IMR-90 (cell line): Measurements from ENCODE around the gene NDST1. TPM values are rescaled to one million over a fixed set of nuclear protein-coding genes. Genes with fewer than 3 reads are reported as not detected.

ENCODE experiments used
- ATAC-seq: fragments of 200-7000 bp; cut with Tn5 transposase; 2 replicates; pipeline ENCODE4 v1.9.1; 2020; ENCODE audit warnings: low read depth, mild to moderate bottlenecking, moderate library complexity
- BruUV-seq: library from RNA; stranded (reverse); fragments of 400-500 nt; replicated peaks from 2 replicates; lab custom pipeline; 2021; lab: Mats Ljungman, UMichigan
- CTCF ChIA-PET: fragments of 300-600 bp; formaldehyde crosslinking; extraction: SDS; loops from one replicate; lab custom pipeline; 2021; ENCODE audit warnings: antibody characterized with exemption; lab: Yijun Ruan, JAX
- POLR2A ChIA-PET: fragments of 300-600 bp; sonication (Branson Sonifier 250); formaldehyde crosslinking; loops from one replicate; lab custom pipeline; 2022; ENCODE audit warnings: antibody characterized with exemption; ENCODE audit not compliant: unreplicated experiment; lab: Charles Lee
- DNase-seq: peaks from one replicate; pipeline ENCODE4 v3.0.0; 2013
- H2AFZ ChIP-seq: replicated peaks from 2 replicates; pipeline ENCODE3; 2013; ENCODE audit warnings: low read length, mild to moderate bottlenecking; ENCODE audit not compliant: poor library complexity
- H2AK5ac ChIP-seq: 2 replicates; pipeline ENCODE4 v1.6.1; 2013; ENCODE audit warnings: low read depth, low read length, inconsistent platforms
- H2AK9ac ChIP-seq: replicated peaks from 2 replicates; pipeline ENCODE3; 2013; ENCODE audit warnings: mild to moderate bottlenecking, low read depth, low read length, moderate library complexity; ENCODE audit not compliant: poor library complexity
- H2BK120ac ChIP-seq: 2 replicates; pipeline ENCODE4 v1.6.1; 2013; ENCODE audit warnings: low read depth, low read length, inconsistent platforms
- H2BK15ac ChIP-seq: 3 replicates; pipeline ENCODE4 v1.6.1; 2013; ENCODE audit warnings: low read depth, low read length, inconsistent platforms
- H2BK20ac ChIP-seq: 2 replicates; pipeline ENCODE4 v1.6.1; 2013; ENCODE audit warnings: low read depth, mild to moderate bottlenecking, inconsistent platforms, low read length, moderate library complexity
- H2BK5ac ChIP-seq: 2 replicates; pipeline ENCODE4 v1.6.1; 2013; ENCODE audit warnings: mild to moderate bottlenecking, low read depth, low read length, inconsistent platforms; ENCODE audit not compliant: poor library complexity, severe bottlenecking
- H3K14ac ChIP-seq: replicated peaks from 2 replicates; pipeline ENCODE4 v1.6.1; 2013; ENCODE audit warnings: low read depth, low read length, inconsistent platforms
- H3K18ac ChIP-seq: 2 replicates; pipeline ENCODE4 v1.6.1; 2013; ENCODE audit warnings: low read depth, low read length, control low read depth
- H3K23ac ChIP-seq: 2 replicates; pipeline ENCODE4 v1.6.1; 2013; ENCODE audit warnings: low read depth, low read length, inconsistent platforms
- H3K27ac ChIP-seq: 2 replicates; pipeline ENCODE4 v1.5.1; 2013; ENCODE audit warnings: mild to moderate bottlenecking, control low read depth, low read length; ENCODE audit not compliant: insufficient read depth
- H3K27me3 ChIP-seq: 2 replicates; pipeline ENCODE4 v1.6.1; 2013; ENCODE audit warnings: low read length; ENCODE audit not compliant: control insufficient read depth, insufficient read depth
- H3K36me3 ChIP-seq: 2 replicates; pipeline ENCODE4 v1.6.1; 2013; ENCODE audit warnings: low read length, mixed read lengths; ENCODE audit not compliant: control insufficient read depth, insufficient read depth
- H3K4ac ChIP-seq: 2 replicates; pipeline ENCODE4 v1.6.1; 2013; ENCODE audit warnings: low read depth, low read length, inconsistent platforms
- H3K4me1 ChIP-seq: 2 replicates; pipeline ENCODE4 v1.6.1; 2013; ENCODE audit warnings: low read length, mixed read lengths; ENCODE audit not compliant: control insufficient read depth, insufficient read depth
- H3K4me2 ChIP-seq: 2 replicates; pipeline ENCODE4 v1.6.1; 2013; ENCODE audit warnings: low read depth, mild to moderate bottlenecking, control low read depth, low read length, moderate library complexity
- H3K4me3 ChIP-seq: 2 replicates; pipeline ENCODE4 v1.5.1; 2013; ENCODE audit warnings: low read depth, mild to moderate bottlenecking, control low read depth, low read length, moderate library complexity; ENCODE audit not compliant: insufficient read depth
- H3K56ac ChIP-seq: 2 replicates; pipeline ENCODE4 v1.6.1; 2013; ENCODE audit warnings: low read length, inconsistent platforms; ENCODE audit not compliant: insufficient read depth; ENCODE audit errors: extremely low read depth
- H3K79me1 ChIP-seq, 2 experiments: 2 replicates each; pipeline ENCODE4 v1.6.1; 2013; ENCODE audit warnings: low read length in 2 of 2, inconsistent platforms in 1 of 2, low read depth in 1 of 2
- H3K9ac ChIP-seq: 2 replicates; pipeline ENCODE4 v1.6.1; 2013; ENCODE audit warnings: low read depth, low read length, control low read depth
- H3K9me1 ChIP-seq: 2 replicates; pipeline ENCODE4 v1.6.1; 2013; ENCODE audit warnings: low read length, inconsistent platforms; ENCODE audit not compliant: insufficient read depth
- H3K9me3 ChIP-seq: 2 replicates; pipeline ENCODE4 v1.6.1; 2013; ENCODE audit warnings: low read length; ENCODE audit not compliant: control insufficient read depth, insufficient read depth
- H4K20me1 ChIP-seq: 2 replicates; pipeline ENCODE4 v1.6.1; 2013; ENCODE audit warnings: low read length, inconsistent platforms; ENCODE audit not compliant: insufficient read depth
- H4K5ac ChIP-seq: 2 replicates; pipeline ENCODE4 v1.6.1; 2013; ENCODE audit warnings: mild to moderate bottlenecking, low read depth, low read length, control low read depth
- H4K8ac ChIP-seq, 2 experiments: 2 replicates each; pipeline ENCODE4 v1.6.1; 2013; ENCODE audit warnings: low read depth in 2 of 2, low read length in 2 of 2, control low read depth in 1 of 2, inconsistent platforms in 1 of 2
- H4K91ac ChIP-seq: 2 replicates; pipeline ENCODE4 v1.6.1; 2013; ENCODE audit warnings: low read depth, low read length, inconsistent platforms; ENCODE audit not compliant: insufficient read depth
- BHLHE40 ChIP-seq: fragments of 150-350 bp; IDR thresholded peaks from 2 replicates; pipeline ENCODE4 v1.6.1; 2016; ENCODE audit warnings: mild to moderate bottlenecking, low read depth, low read length
- CEBPB ChIP-seq: IDR thresholded peaks from 2 replicates; pipeline ENCODE4 v1.6.1; 2012; ENCODE audit warnings: low read depth, low read length, improper control_type of control experiment
- CHD1 ChIP-seq: IDR thresholded peaks from 2 replicates; pipeline ENCODE4 v1.6.1; 2012; ENCODE audit warnings: low read depth, low read length, improper control_type of control experiment
- FOS ChIP-seq: fragments of 150-350 bp; IDR thresholded peaks from 2 replicates; pipeline ENCODE4 v1.6.1; 2016; ENCODE audit warnings: low read depth, low read length
- MAFK ChIP-seq: IDR thresholded peaks from 2 replicates; pipeline ENCODE4 v1.6.1; 2012; ENCODE audit warnings: low read depth, low read length, improper control_type of control experiment
- NFE2L2 ChIP-seq: fragments of 150-350 bp; IDR thresholded peaks from 2 replicates; pipeline ENCODE4 v1.6.1; 2016; ENCODE audit warnings: low read depth, mild to moderate bottlenecking, low read length
- POLR2A ChIP-seq: IDR thresholded peaks from 2 replicates; pipeline ENCODE4 v1.6.1; 2012; ENCODE audit warnings: mild to moderate bottlenecking, low read depth, low read length
- RAD21 ChIP-seq: IDR thresholded peaks from 2 replicates; pipeline ENCODE4 v1.6.1; 2012; ENCODE audit warnings: low read length, improper control_type of control experiment
- RCOR1 ChIP-seq: IDR thresholded peaks from 2 replicates; pipeline ENCODE4 v1.6.1; 2012; ENCODE audit warnings: mild to moderate bottlenecking, low read length, improper control_type of control experiment; ENCODE audit not compliant: insufficient replicate concordance
- SMC3 ChIP-seq: fragments of 150-350 bp; IDR thresholded peaks from 2 replicates; pipeline ENCODE4 v1.6.1; 2016; ENCODE audit warnings: low read depth, mild to moderate bottlenecking, antibody characterized with exemption, low read length, moderate library complexity
- WGBS, 2 experiments: methylation state at CpG; one replicate each; pipeline versions ENCODE4 v1.1.5 to v1.1.7; 2013; ENCODE audit warnings: missing lambda C conversion rate in 2 of 2; ENCODE audit not compliant: insufficient read length in 1 of 2; ENCODE audit errors: extremely low coverage in 2 of 2; 5-methylcytosine and 5-hydroxymethylcytosine counted together
- dilution Hi-C: fragments of 300-500 bp; cut with HindIII; formaldehyde crosslinking; loops from one replicate; pipeline ENCODE4 v1.14.3; 2018; ENCODE audit warnings: low sequenced_read_pairs; ENCODE audit not compliant: unreplicated experiment
- in situ Hi-C: fragments of 300-500 bp; cut with MboI; formaldehyde crosslinking; loops from 3 replicates; pipeline ENCODE4 v1.14.3; 2019; ENCODE audit warnings: low sequenced_read_pairs, inconsistent platforms, mixed read lengths
- intact Hi-C: fragments of 100-400 bp; cut with micrococcal nuclease; formaldehyde crosslinking; loops from 2 replicates; pipeline ENCODE4 v1.10.0; 2022
- polyA plus RNA-seq, 3 experiments: library from polyadenylated mRNA; depleted of rRNA; stranded (reverse); fragments of >200 nt; gene quantifications; 2 replicates each; pipeline ENCODE4 v1.2.3, GENCODE V29; 2012; ENCODE audit warnings: low replicate concordance in 1 of 3
- total RNA-seq: library from RNA; depleted of rRNA; stranded (reverse); fragments of >200 nt; gene quantifications from 2 replicates; pipeline ENCODE4 v1.2.3, GENCODE V29; 2012

NDST1 gene
- total and polyA plus RNA-seq, 2 of the 4 experiments (the other 2 are of a cell fraction) = 30.5 to 80.4 TPM

DNA sequence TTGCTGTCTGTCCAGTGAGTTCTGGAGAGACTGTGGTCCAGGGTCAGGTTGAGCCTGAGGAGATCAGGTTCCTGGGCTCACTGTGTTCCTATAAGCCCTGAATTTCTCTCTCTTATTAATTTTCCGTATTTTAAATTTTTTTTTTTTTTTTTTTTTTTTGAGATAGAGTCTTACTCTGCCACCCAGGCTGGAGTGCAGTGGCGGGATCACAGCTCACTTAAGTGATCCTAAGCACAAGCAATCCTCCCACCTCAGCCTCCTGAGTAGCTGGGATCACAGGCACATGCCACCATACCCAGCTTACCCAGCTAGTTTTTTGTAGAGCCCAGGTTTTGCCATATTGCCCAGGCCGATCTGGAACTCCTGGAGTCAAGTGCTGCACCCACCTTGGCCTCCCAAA is 22.5 kb downstream of the NDST1 start:
- peaks cover 25% of the 10 kb centered on the region for H3K9me1 ChIP-seq
- H4K5ac ChIP-seq = no peak overlapping the region
- whole genome bisulfite sequencing, 2 experiments = no CpG with 5 or more reads among the region's 3 CpGs
- no peak overlapping the region for H4K8ac ChIP-seq
- no peaks in the 10 kb centered on the region for H3K27me3 ChIP-seq
- peaks cover 49% of the 10 kb centered on the region for H3K36me3 ChIP-seq
- H3K4ac ChIP-seq = no peak overlapping the region
- in situ Hi-C loops = no loop called here
- POLR2A ChIA-PET = interaction anchor here (1.0 kb wide), 1 partner anchor 81 kb away, joined by 3 read pairs; the partner anchor contains the start of gene RPS14
- H3K23ac ChIP-seq = no peak overlapping the region
- H4K91ac ChIP-seq = no peak overlapping the region
- CTCF ChIA-PET = interaction anchor here (0.6 to 0.7 kb wide), 2 partner anchors 43 to 308 kb away, joined by 4 to 5 read pairs; no protein-coding TSS in a partner anchor
- no peak overlapping the region for H3K18ac ChIP-seq
- peaks cover 47 to 92% of the 10 kb centered on the region in 2 experiments for H3K79me1 ChIP-seq
- no peaks in the 10 kb centered on the region for H3K9me3 ChIP-seq
- peaks cover 59% of the 10 kb centered on the region for H4K20me1 ChIP-seq
- H3K4me3 ChIP-seq = no peak overlapping the region
- no peak overlapping the region for H3K56ac ChIP-seq
- peaks cover 14% of the 10 kb centered on the region for H3K4me1 ChIP-seq
- no peak for DNase-seq
- H2AK5ac ChIP-seq = no peak overlapping the region; the same call in 1 of the 2 replicates
- H2BK5ac ChIP-seq = no peak overlapping the region
- intact Hi-C loops = no loop called here
- H3K27ac ChIP-seq = no peak overlapping the region
- dilution Hi-C loops = no loop called here
- no peak overlapping the region for H2BK120ac ChIP-seq
- H2AK9ac ChIP-seq = no peak overlapping the region
- H3K14ac ChIP-seq = no peak overlapping the region
- H2BK20ac ChIP-seq = no peak overlapping the region
- ATAC-seq = no peak
- BruUV-seq = no TSS peak
- H2AFZ ChIP-seq = no peak overlapping the region
- no peak overlapping the region for H2BK15ac ChIP-seq
- TF ChIP-seq FOS = no peak
- no peak for TF ChIP-seq CHD1
- no peak for TF ChIP-seq BHLHE40
- no peak for TF ChIP-seq RCOR1
- no peak for TF ChIP-seq POLR2A
- no peak for TF ChIP-seq RAD21
- TF ChIP-seq MAFK = no peak
- TF ChIP-seq CEBPB = no peak
- no peak for TF ChIP-seq NFE2L2
- TF ChIP-seq SMC3 = no peak
- H3K4me2 ChIP-seq = no peak overlapping the region
- no peak overlapping the region for H3K9ac ChIP-seq
